Osteoblast (primary cell): Measurements from ENCODE around the gene BAIAP2L1. TPM values are rescaled to one million over a fixed set of nuclear protein-coding genes. Genes with fewer than 3 reads are reported as not detected.
A peak's percentile ranks its signal among the peaks of the same experiment; 100 is the strongest.

Experiments
- DNase-seq: peaks from one replicate; pipeline ENCODE4 v3.0.0; 2011; ENCODE audit warnings: low spot score, mixed read lengths; ENCODE audit not compliant: insufficient read length; ENCODE audit errors: missing footprints
- H2AFZ ChIP-seq: 2 replicates; pipeline ENCODE4 v1.6.0; 2011; ENCODE audit warnings: mild to moderate bottlenecking, low read length
- H3K27ac ChIP-seq: 2 replicates; pipeline ENCODE4 v1.5.1; 2011; ENCODE audit warnings: mild to moderate bottlenecking, low read depth, low read length, moderate library complexity
- H3K27me3 ChIP-seq: 2 replicates; pipeline ENCODE4 v1.6.0; 2012; ENCODE audit warnings: mild to moderate bottlenecking, control low read depth, inconsistent platforms, low read length, moderate library complexity; ENCODE audit not compliant: insufficient read depth
- H3K36me3 ChIP-seq: 2 replicates; pipeline ENCODE4 v1.5.1; 2011; ENCODE audit warnings: mild to moderate bottlenecking, low read length, control low read depth, moderate library complexity; ENCODE audit not compliant: insufficient read depth
- H3K4me1 ChIP-seq: 2 replicates; pipeline ENCODE4 v1.5.1; 2011; ENCODE audit warnings: mild to moderate bottlenecking, low read length, control low read depth, moderate library complexity; ENCODE audit not compliant: insufficient read depth
- H3K4me2 ChIP-seq: 2 replicates; pipeline ENCODE4 v1.6.0; 2011; ENCODE audit warnings: mild to moderate bottlenecking, low read length; ENCODE audit not compliant: insufficient read depth
- H3K4me3 ChIP-seq: fragments of 200-600 bp; sonication (generic); 3 replicates; pipeline ENCODE4 v1.5.1; 2012; ENCODE audit warnings: mild to moderate bottlenecking, low read length, inconsistent platforms; ENCODE audit not compliant: insufficient read depth
- H3K79me2 ChIP-seq: 2 replicates; pipeline ENCODE4 v1.6.0; 2012; ENCODE audit warnings: mild to moderate bottlenecking, low read length, control low read depth, inconsistent platforms; ENCODE audit not compliant: insufficient read depth
- H3K9me3 ChIP-seq: 2 replicates; pipeline ENCODE4 v1.5.1; 2011; ENCODE audit warnings: low read depth, low read length, control low read depth
- H4K20me1 ChIP-seq: 2 replicates; pipeline ENCODE4 v1.6.0; 2012; ENCODE audit warnings: mild to moderate bottlenecking, low read length, control low read depth; ENCODE audit not compliant: insufficient read depth
- total RNA-seq: library from RNA; depleted of rRNA; stranded (reverse); fragments of >200 nt; gene quantifications from 2 replicates; pipeline ENCODE4 v1.2.3, GENCODE V29; 2012
- TF ChIP-seq, protein P1 (sequence below): IDR thresholded peaks from 2 replicates; pipeline ENCODE4 v1.5.1; 2011; ENCODE audit warnings: mild to moderate bottlenecking, low read depth, low read length, moderate library complexity; ENCODE audit errors: extremely low read depth

Gene BAIAP2L1
- total RNA-seq, 1 donor, result 10.5 TPM

- Histone ChIP-seq H3K4me1 (peaks cover 13% of the 10 kb centered on the region), H3K27me3 (no peaks in the 10 kb centered on the region), H3K79me2 (peaks cover 8% of the 10 kb centered on the region), H2AFZ (peak overlapping the region; percentile 13), H3K27ac (no peak overlapping the region), H3K9me3 (no peaks in the 10 kb centered on the region), H3K4me3 (peak overlapping the region; percentile 77), H3K4me2 (peak overlapping the region; percentile 82), H3K36me3 (no peaks in the 10 kb centered on the region), H4K20me1 (no peaks in the 10 kb centered on the region)
- no peak for DNase-seq
- TF ChIP-seq, protein P1, sequence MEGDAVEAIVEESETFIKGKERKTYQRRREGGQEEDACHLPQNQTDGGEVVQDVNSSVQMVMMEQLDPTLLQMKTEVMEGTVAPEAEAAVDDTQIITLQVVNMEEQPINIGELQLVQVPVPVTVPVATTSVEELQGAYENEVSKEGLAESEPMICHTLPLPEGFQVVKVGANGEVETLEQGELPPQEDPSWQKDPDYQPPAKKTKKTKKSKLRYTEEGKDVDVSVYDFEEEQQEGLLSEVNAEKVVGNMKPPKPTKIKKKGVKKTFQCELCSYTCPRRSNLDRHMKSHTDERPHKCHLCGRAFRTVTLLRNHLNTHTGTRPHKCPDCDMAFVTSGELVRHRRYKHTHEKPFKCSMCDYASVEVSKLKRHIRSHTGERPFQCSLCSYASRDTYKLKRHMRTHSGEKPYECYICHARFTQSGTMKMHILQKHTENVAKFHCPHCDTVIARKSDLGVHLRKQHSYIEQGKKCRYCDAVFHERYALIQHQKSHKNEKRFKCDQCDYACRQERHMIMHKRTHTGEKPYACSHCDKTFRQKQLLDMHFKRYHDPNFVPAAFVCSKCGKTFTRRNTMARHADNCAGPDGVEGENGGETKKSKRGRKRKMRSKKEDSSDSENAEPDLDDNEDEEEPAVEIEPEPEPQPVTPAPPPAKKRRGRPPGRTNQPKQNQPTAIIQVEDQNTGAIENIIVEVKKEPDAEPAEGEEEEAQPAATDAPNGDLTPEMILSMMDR, result no peak
These were observed 874 bp downstream of the BAIAP2L1 start for GRCh38 chr7:98399890-98400541.

DNA sequence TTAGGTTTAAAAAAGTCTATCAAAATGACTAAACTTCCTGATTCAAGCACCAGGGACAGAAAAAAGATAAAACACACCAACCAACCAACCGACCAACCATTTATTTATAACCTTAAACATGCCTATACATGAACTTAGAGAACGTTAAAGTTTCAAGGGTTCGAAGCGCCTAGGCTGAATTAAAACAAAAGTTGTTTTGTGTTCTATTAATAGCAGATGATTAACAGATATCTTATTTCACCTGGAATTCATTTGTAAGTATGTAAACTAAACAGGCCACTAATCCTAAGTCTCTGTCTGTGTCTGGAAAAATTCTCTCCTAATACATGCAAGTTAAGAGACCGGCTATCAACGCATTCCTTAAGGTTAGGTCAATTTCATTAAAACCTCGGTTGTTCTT lies 1.4 kb downstream of the BAIAP2L1 start:
- peak overlapping the region; percentile 82 for H3K4me2 ChIP-seq
- peaks cover 13% of the 10 kb centered on the region for H3K4me1 ChIP-seq
- peaks cover 8% of the 10 kb centered on the region for H3K79me2 ChIP-seq
- DNase-seq, result peak; percentile 54
- H3K36me3 ChIP-seq, result no peaks in the 10 kb centered on the region
- no peak overlapping the region for H2AFZ ChIP-seq
- H4K20me1 ChIP-seq, result no peaks in the 10 kb centered on the region
- no peaks in the 10 kb centered on the region for H3K9me3 ChIP-seq
- no peak overlapping the region for H3K27ac ChIP-seq
- peak overlapping the region; percentile 77 for H3K4me3 ChIP-seq
- TF ChIP-seq, protein P1, result no peak
- no peaks in the 10 kb centered on the region for H3K27me3 ChIP-seq

DNA sequence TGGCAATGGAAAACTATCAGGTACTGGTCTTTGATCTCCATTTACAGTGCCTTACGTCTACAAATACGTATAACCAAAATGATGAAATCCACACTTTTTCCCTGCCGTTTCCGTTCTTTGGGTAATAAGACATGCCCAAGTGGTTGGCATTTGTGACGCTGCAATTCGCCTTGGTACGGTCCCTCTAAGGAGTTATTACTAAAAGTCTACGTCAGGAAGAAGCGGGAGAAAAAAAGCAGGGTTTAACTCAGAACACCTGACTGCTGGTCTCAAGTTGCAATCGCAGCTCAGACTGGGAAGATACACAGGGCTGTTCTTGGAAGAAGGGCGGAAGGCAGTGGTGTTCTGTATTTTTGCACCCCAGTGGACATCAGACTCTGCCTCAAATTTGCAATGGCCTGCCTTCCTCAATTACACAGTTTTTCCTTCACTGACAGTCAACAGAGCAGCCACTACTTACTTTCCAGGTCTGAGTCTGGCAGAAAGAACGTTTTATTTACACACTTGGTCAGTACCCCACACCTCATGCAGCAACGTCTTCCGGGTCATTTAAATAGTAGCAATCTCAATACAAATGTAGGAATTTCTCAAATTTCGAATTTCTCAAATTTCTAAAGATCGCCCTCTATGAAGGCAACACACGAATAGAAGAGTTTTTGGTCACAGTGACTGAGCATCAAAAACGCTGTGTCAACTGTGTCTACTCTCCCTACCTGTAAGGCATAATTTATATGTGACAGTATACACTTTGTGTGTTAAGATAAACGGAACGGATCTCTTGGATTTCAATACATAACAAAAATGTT lies 2.1 kb downstream of the BAIAP2L1 start:
- Histone ChIP-seq H3K36me3 (no peaks in the 10 kb centered on the region), H3K9me3 (no peaks in the 10 kb centered on the region), H3K27ac (no peak overlapping the region), H2AFZ (peak overlapping the region; percentile 57), H3K79me2 (peaks cover 8% of the 10 kb centered on the region), H3K4me3 (peak overlapping the region; percentile 77), H3K27me3 (no peaks in the 10 kb centered on the region), H3K4me1 (peaks cover 13% of the 10 kb centered on the region), H4K20me1 (no peaks in the 10 kb centered on the region), H3K4me2 (peak overlapping the region; percentile 82)
- DNase-seq, result peak; percentile 22
- TF ChIP-seq, protein P1, result no peak

DNA sequence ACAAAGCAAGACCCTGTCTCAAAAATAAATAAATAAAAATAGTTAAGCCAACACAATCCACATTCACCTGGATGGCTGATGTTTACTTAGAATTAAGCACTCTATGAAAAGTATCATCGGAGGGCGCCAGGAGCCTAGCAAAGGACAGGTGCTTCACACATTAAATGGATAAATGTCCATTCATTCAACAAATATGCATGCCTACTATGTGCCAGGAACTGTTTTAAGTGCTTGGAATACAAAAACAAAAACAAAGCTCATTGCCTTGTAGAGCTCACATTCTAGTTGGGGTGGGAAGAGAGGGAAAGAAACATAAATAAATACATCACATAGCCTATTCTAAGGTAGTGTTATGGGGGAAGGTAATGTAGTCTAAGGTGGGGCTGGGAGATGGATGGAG lies 4.1 kb downstream of the BAIAP2L1 start:
- H4K20me1 ChIP-seq, result no peaks in the 10 kb centered on the region
- H3K27me3 ChIP-seq, result no peaks in the 10 kb centered on the region
- H3K36me3 ChIP-seq, result no peaks in the 10 kb centered on the region
- TF ChIP-seq, protein P1, result no peak
- H2AFZ ChIP-seq, result no peak overlapping the region
- no peak overlapping the region for H3K27ac ChIP-seq
- no peak overlapping the region for H3K4me3 ChIP-seq
- peaks cover 8% of the 10 kb centered on the region for H3K79me2 ChIP-seq
- DNase-seq, result peak; percentile 14
- H3K9me3 ChIP-seq, result no peaks in the 10 kb centered on the region
- H3K4me1 ChIP-seq, result peaks cover 13% of the 10 kb centered on the region
- no peak overlapping the region for H3K4me2 ChIP-seq
